Stomach (tissue), 9 donors: ENCODE data around the gene SBF2. TPM values are rescaled to one million over a fixed set of nuclear protein-coding genes. Genes with fewer than 3 reads are reported as not detected.
A peak's percentile ranks its signal among the peaks of the same experiment; 100 is the strongest.

Experiments
- DNase-seq, 2 donors: peaks; one replicate each; pipeline versions ENCODE4 v3.0.0 to v3.0.0-alpha.2; 2013 to 2019
- H3K27ac ChIP-seq, 5 donors: fragments of 200-600 bp in 4 of 5; sonication (generic) in 4 of 5; one replicate each; pipeline ENCODE4 v1.5.1; 2013 to 2019; ENCODE audit warnings: mild to moderate bottlenecking in 1 of 5, moderate library complexity in 1 of 5
- H3K27me3 ChIP-seq, 3 donors: fragments of 200-600 bp; sonication (generic); one replicate each; pipeline ENCODE4 v1.5.1; 2017 to 2019; ENCODE audit warnings: mixed run types in 1 of 3
- H3K36me3 ChIP-seq, 4 donors: fragments of 200-600 bp; sonication (generic); 1 replicate in 3 of 4; 2 replicates in 1 of 4; pipeline ENCODE4 v1.5.1; 2016 to 2019
- H3K4me1 ChIP-seq, 4 donors: fragments of 200-600 bp; sonication (generic); one replicate each; pipeline ENCODE4 v1.5.1; 2016 to 2019
- H3K4me3 ChIP-seq, 4 donors: fragments of 200-600 bp; sonication (generic) in 3 of 4; one replicate each; pipeline ENCODE4 v1.5.1; 2016 to 2019; ENCODE audit warnings: mild to moderate bottlenecking in 1 of 4
- H3K9me3 ChIP-seq, 4 donors: fragments of 200-600 bp; sonication (generic); one replicate each; pipeline ENCODE4 v1.5.1; 2016 to 2019
- EP300 ChIP-seq: sonication (generic); formaldehyde crosslinking; IDR thresholded peaks from one replicate; pipeline ENCODE4 v1.6.1; 2017; ENCODE audit warnings: antibody characterized with exemption
- POLR2A ChIP-seq, 4 donors: fragments of 450-650 bp; IDR thresholded peaks; one replicate each; pipeline ENCODE4 v1.6.1; 2016; ENCODE audit warnings: antibody characterized with exemption in 4 of 4, control low read depth in 2 of 4, mild to moderate bottlenecking in 1 of 4, moderate library complexity in 1 of 4
- POLR2AphosphoS5 ChIP-seq, 3 donors: sonication (generic); formaldehyde crosslinking; IDR thresholded peaks; one replicate each; pipeline ENCODE4 v1.6.1; 2016; ENCODE audit warnings: antibody characterized with exemption in 3 of 3
- WGBS, 5 donors: extraction: QIAGEN DNeasy Blood & Tissue Kit in 3 of 5; methylation state at CpG; one replicate each; pipeline versions ENCODE4 v1.1.5 to v1.1.7; 2013 to 2018; 5-methylcytosine and 5-hydroxymethylcytosine counted together
- intact Hi-C: fragments of 100-400 bp; cut with DNase I; formaldehyde crosslinking; loops from one replicate; pipeline ENCODE4 v1.15.1; 2023; ENCODE audit warnings: low total_unique reads
- polyA plus RNA-seq, 3 donors: library from polyadenylated mRNA; stranded (reverse); fragments of 200-250 nt; gene quantifications; one replicate each; pipeline ENCODE4 v1.2.3, GENCODE V29; 2013
- total RNA-seq, 5 donors: library from RNA; depleted of rRNA; stranded (reverse); fragments of >200 nt; gene quantifications; one replicate each; pipeline versions ENCODE4 v1.1.0 to v1.2.3, GENCODE V29; 2014 to 2016
- TF ChIP-seq, protein P1 (sequence below), 7 experiments: fragments of 450-650 bp in 4 of 7; fragments of 200-600 bp in 3 of 7; sonication (generic) in 3 of 7; IDR thresholded peaks; one replicate each; pipeline ENCODE4 v1.5.1; 2016 to 2019; ENCODE audit warnings: antibody characterized with exemption in 7 of 7, control low read depth in 2 of 7, mild to moderate bottlenecking in 1 of 7
- donor health status: healthy with polysubstance abuse.
- donor health status: Bipolar disorder and iron deficiency.
- donor health status: healthy.

Gene SBF2
- total and polyA plus RNA-seq, 8 donors: 8.6 to 260 (median 37.2) TPM

DNA sequence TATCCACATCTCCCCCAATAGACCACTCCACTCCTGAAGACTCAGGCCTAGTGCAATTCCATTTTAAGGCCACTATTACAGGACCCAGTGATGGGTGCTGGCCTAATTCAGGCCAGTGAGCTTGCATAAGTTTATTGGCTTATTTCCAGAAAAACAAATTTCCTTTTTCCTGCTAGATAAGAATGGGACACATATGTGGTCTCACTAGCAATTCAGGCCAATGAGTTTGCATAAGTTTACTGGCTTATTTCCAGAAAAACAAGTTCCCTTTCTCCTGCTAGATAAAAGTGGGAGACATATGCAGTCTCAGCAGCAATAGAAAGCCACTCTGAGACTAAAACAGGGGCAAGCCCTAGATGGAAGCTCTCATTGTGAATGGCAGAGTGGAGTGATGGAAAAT is 33.2 kb upstream of the SBF2 start:
- H3K9me3 ChIP-seq: no peaks in the 10 kb centered on the region
- DNase-seq: no peak
- peak in 2 of 3 donors; percentile 35 to 47 for TF ChIP-seq POLR2AphosphoS5 (IDR thresholded peaks at IDR 0.05)
- TF ChIP-seq EP300: no peak
- TF ChIP-seq POLR2A (IDR thresholded peaks at IDR 0.05): no peak
- TF ChIP-seq, protein P1, sequence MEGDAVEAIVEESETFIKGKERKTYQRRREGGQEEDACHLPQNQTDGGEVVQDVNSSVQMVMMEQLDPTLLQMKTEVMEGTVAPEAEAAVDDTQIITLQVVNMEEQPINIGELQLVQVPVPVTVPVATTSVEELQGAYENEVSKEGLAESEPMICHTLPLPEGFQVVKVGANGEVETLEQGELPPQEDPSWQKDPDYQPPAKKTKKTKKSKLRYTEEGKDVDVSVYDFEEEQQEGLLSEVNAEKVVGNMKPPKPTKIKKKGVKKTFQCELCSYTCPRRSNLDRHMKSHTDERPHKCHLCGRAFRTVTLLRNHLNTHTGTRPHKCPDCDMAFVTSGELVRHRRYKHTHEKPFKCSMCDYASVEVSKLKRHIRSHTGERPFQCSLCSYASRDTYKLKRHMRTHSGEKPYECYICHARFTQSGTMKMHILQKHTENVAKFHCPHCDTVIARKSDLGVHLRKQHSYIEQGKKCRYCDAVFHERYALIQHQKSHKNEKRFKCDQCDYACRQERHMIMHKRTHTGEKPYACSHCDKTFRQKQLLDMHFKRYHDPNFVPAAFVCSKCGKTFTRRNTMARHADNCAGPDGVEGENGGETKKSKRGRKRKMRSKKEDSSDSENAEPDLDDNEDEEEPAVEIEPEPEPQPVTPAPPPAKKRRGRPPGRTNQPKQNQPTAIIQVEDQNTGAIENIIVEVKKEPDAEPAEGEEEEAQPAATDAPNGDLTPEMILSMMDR (IDR thresholded peaks at IDR 0.05): no peak
- H3K27ac ChIP-seq: peak overlapping the region in 4 of 5 donors; percentile 62 to 76 (median 76)
- no peak overlapping the region for H3K4me3 ChIP-seq
- no peaks in the 10 kb centered on the region for H3K27me3 ChIP-seq
- no peaks in the 10 kb centered on the region for H3K36me3 ChIP-seq
- H3K4me1 ChIP-seq: peaks cover 52 to 71% (median 64%) of the 10 kb centered on the region in 4 donors
- intact Hi-C loops: no loop called here

DNA sequence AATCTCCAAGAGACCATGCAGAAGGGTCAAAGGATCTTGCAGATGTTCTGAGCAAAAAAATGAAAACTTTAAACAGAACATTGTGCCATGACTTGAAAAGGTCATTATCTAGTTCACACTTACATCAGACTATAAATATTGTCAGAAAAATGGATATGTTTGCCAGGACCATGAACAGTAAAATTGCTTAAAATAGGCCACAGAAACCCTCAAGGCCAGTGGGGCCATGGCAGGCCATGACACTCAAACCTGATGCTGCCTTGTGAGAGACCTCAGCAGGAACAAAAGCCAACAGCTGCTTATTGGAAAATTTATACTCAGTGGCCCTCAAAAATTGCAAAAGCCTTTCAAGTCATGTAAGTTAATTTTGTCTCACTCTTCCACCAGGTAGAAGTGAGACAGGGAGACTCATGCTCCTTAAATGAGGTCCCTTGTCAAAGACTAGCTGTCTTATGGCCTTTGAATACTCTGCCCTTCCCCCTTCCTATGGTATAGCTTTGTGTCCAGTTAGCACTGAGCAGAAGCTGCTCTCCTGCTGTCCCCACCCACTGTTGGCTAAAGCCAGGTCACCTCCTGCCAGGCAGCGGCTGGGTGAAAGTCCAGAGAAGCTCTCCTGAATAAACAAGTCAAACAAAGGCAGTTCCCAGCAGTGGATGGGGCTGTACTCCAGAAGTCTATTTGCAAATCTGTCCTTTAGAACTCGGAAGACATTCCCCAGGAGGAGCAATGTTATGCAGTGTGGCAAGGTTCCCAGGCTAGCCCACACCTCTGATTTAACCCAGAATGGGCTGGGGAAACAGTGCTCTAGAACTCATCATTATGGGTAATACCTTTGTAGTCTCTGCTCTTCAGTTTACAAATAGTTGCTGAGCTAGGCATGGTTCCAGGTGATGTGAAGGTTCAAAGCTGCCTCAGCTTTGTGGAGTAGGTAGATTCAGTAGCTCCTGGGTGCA is 32.3 kb upstream of the SBF2 start:
- no peaks in the 10 kb centered on the region for H3K36me3 ChIP-seq
- peaks cover 53 to 79% (median 66%) of the 10 kb centered on the region in 4 donors for H3K4me1 ChIP-seq
- peak in 1 of 3 donors; percentile 65 for TF ChIP-seq POLR2AphosphoS5 (IDR thresholded peaks at IDR 0.05)
- no peak for TF ChIP-seq POLR2A (IDR thresholded peaks at IDR 0.05)
- TF ChIP-seq, protein P1 (IDR thresholded peaks at IDR 0.05): no peak
- no peak for TF ChIP-seq EP300
- no peak overlapping the region for H3K4me3 ChIP-seq
- no peaks in the 10 kb centered on the region for H3K9me3 ChIP-seq
- H3K27me3 ChIP-seq: no peaks in the 10 kb centered on the region
- peak overlapping the region; percentile 50 to 76 (median 76) for H3K27ac ChIP-seq
- 6 to 55% (median 18%) methylated on average over 2 of the region's 2 CpGs for WGBS, 5 donors
- DNase-seq: peak; percentile 74 to 83
- intact Hi-C loops: no loop called here

DNA sequence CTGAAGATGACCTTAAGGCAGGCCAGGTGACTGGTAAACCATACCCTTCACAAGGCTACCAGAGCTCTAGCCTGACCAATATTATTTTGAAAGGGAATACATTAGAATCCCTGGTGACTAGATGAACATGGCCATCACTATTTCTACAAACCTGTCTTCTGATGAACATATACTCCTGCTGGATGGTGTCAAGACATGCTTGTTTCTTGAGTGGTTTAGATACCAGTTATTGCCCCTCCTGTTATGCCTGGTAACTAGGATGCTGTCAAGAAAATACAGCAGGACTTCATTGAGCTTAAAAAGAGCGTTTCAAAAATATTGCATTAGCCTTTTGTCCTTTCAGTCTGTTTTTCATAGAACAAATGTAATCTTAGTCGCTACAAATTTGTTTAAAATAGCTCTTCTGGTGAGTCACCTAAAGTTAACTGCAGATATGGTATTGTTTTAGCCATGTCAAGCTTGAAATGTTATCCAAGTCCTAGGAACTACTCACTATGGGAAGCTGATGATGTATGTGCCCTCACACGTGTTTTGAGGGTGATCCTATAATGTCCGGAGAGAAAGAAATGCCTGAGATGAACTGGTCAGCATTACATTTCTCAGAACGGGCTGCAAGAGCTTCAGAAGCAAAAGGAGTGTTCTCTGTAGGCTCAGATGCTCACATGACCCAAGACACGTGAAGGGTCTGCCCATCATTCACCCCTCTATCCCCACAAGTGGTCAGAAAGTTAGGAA is 31.4 kb upstream of the SBF2 start:
- WGBS, 5 donors: 42 to 53% (median 47%) methylated on average over 6 of the region's 6 CpGs
- no peaks in the 10 kb centered on the region for H3K36me3 ChIP-seq
- peak overlapping the region; percentile 50 to 76 (median 76) for H3K27ac ChIP-seq
- no peaks in the 10 kb centered on the region for H3K9me3 ChIP-seq
- intact Hi-C loops: no loop called here
- no peak for TF ChIP-seq POLR2AphosphoS5 (IDR thresholded peaks at IDR 0.05)
- TF ChIP-seq POLR2A (IDR thresholded peaks at IDR 0.05): no peak
- TF ChIP-seq, protein P1 (IDR thresholded peaks at IDR 0.05): no peak
- no peak for TF ChIP-seq EP300
- DNase-seq: no peak
- no peak overlapping the region for H3K4me3 ChIP-seq
- H3K27me3 ChIP-seq: no peaks in the 10 kb centered on the region
- peaks cover 53 to 84% (median 69%) of the 10 kb centered on the region in 4 donors for H3K4me1 ChIP-seq

DNA sequence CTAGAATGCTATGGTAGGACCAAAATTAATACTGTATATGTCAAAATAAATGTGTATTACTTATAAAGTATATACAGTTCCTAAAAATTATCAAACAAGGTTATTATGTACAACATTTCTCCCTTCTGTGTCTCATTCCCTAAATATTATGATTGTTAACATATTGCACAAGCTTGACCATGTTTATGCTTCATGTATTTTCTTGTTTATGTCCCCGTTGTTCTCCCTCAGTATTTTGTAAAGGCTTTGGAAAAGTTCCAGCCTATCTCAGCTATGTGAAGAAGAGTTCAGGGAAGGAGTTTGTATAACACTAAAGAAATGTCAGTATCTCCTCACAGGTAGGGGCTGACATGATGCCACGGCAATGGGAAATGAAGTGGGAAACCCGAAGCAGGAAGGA is 30.5 kb upstream of the SBF2 start:
- intact Hi-C loops: no loop called here
- TF ChIP-seq EP300: no peak
- no peak for TF ChIP-seq POLR2A (IDR thresholded peaks at IDR 0.05)
- TF ChIP-seq, protein P1 (IDR thresholded peaks at IDR 0.05): no peak
- no peak for TF ChIP-seq POLR2AphosphoS5 (IDR thresholded peaks at IDR 0.05)
- Histone ChIP-seq H3K27me3 (no peaks in the 10 kb centered on the region), H3K4me3 (no peak overlapping the region), H3K9me3 (no peaks in the 10 kb centered on the region), H3K27ac (peak overlapping the region; percentile 62 to 76 (median 76)), H3K36me3 (no peaks in the 10 kb centered on the region), H3K4me1 (peaks cover 53 to 84% (median 69%) of the 10 kb centered on the region in 4 donors)
- WGBS, 5 donors: 64 to 71% (median 66%) methylated on average over 3 of the region's 3 CpGs
- DNase-seq: no peak
